OCI-LY7 (cell line): Measurements from ENCODE around the gene ALDH3A1. TPM values are rescaled to one million over a fixed set of nuclear protein-coding genes. Genes with fewer than 3 reads are reported as not detected.

Experiments used
- BruUV-seq: library from RNA; stranded (reverse); fragments of 400-500 nt; replicated peaks from 2 replicates; lab custom pipeline; 2021; lab: Mats Ljungman, UMichigan
- CTCF ChIA-PET: fragments of 300-600 bp; sonication (Branson Sonifier 250); formaldehyde crosslinking; loops from one replicate; lab custom pipeline; 2022; ENCODE audit warnings: antibody characterized with exemption; ENCODE audit not compliant: unreplicated experiment; lab: Charles Lee
- POLR2A ChIA-PET: fragments of 300-600 bp; sonication (Branson Sonifier 250); formaldehyde crosslinking; loops from one replicate; lab custom pipeline; 2022; ENCODE audit warnings: antibody characterized with exemption; lab: Charles Lee
- DNase-seq: peaks from one replicate; pipeline ENCODE4 v3.0.0-alpha.2; 2015; ENCODE audit warnings: low spot score
- H2AFZ ChIP-seq: fragments of 200-600 bp; sonication (generic), shearing (Covaris generic); 2 replicates; pipeline ENCODE4 v1.6.1; 2014; ENCODE audit warnings: mild to moderate bottlenecking, antibody characterized with exemption, low read length, moderate library complexity
- H3K27ac ChIP-seq: fragments of 200-600 bp; sonication (generic); 2 replicates; pipeline ENCODE4 v1.5.1; 2014; ENCODE audit warnings: mixed run types, low read depth, mild to moderate bottlenecking, moderate library complexity, low read length, inconsistent platforms; ENCODE audit not compliant: poor library complexity, severe bottlenecking
- H3K36me3 ChIP-seq: fragments of 200-600 bp; sonication (generic); 2 replicates; pipeline ENCODE4 v1.6.1; 2014; ENCODE audit warnings: mild to moderate bottlenecking, antibody characterized with exemption, low read length, moderate library complexity, mixed read lengths; ENCODE audit not compliant: insufficient read depth
- H3K4me1 ChIP-seq: fragments of 200-600 bp; sonication (generic); 2 replicates; pipeline ENCODE4 v1.5.1; 2014; ENCODE audit warnings: mild to moderate bottlenecking, low read length; ENCODE audit not compliant: insufficient read depth, poor library complexity, severe bottlenecking
- H3K4me2 ChIP-seq: fragments of 200-600 bp; sonication (generic); 2 replicates; pipeline ENCODE4 v1.6.1; 2014; ENCODE audit warnings: mild to moderate bottlenecking, low read length
- H3K4me3 ChIP-seq: fragments of 200-600 bp; sonication (generic); 2 replicates; pipeline ENCODE4 v1.5.1; 2014; ENCODE audit warnings: mild to moderate bottlenecking, low read depth, low read length; ENCODE audit not compliant: poor library complexity, severe bottlenecking
- H3K79me2 ChIP-seq: fragments of 200-600 bp; sonication (generic); 2 replicates; pipeline ENCODE4 v1.6.1; 2016; ENCODE audit warnings: low read depth, mild to moderate bottlenecking, low read length, moderate library complexity, mixed read lengths; ENCODE audit not compliant: insufficient read depth
- H3K9me2 ChIP-seq: fragments of 200-600 bp; sonication (generic); 2 replicates; pipeline ENCODE4 v1.6.1; 2016; ENCODE audit warnings: mild to moderate bottlenecking, low read length, mixed read lengths; ENCODE audit not compliant: insufficient read depth
- H3K9me3 ChIP-seq: fragments of 200-600 bp; sonication (generic); 2 replicates; pipeline ENCODE4 v1.6.1; 2014; ENCODE audit warnings: mild to moderate bottlenecking, mixed run types, low read length, mixed read lengths
- H4K20me1 ChIP-seq: fragments of 200-600 bp; sonication (generic); 2 replicates; pipeline ENCODE4 v1.6.1; 2014; ENCODE audit warnings: mild to moderate bottlenecking, antibody characterized with exemption, low read length, moderate library complexity, mixed read lengths; ENCODE audit not compliant: insufficient read depth
- CTCF ChIP-seq: fragments of 200-600 bp; sonication (generic); conservative IDR thresholded peaks from 2 replicates; pipeline ENCODE4 v1.5.1; 2014; ENCODE audit warnings: mild to moderate bottlenecking, antibody characterized with exemption, low read length, moderate library complexity, mixed read lengths
- EZH2phosphoT487 ChIP-seq: fragments of 200-600 bp; sonication (generic); IDR thresholded peaks from 2 replicates; pipeline ENCODE4 v1.6.1; 2018; ENCODE audit warnings: low read depth, borderline replicate concordance, mild to moderate bottlenecking, mixed run types, antibody characterized with exemption, low read length, moderate library complexity, mixed read lengths
- intact Hi-C: fragments of 100-400 bp; cut with micrococcal nuclease; formaldehyde crosslinking; loops from one replicate; pipeline ENCODE4 v1.10.0; 2022; ENCODE audit not compliant: unreplicated experiment
- total RNA-seq, 2 experiments: library from RNA; depleted of rRNA in 1 of 2; stranded (reverse); fragments of >200 nt in 1 of 2; shearing (Covaris generic) in 1 of 2; gene quantifications; 2 replicates each; pipeline ENCODE4 v1.2.3, GENCODE V29; 2014 to 2022

ALDH3A1 gene
- total RNA-seq, 2 experiments from 2014 or later, result 0.16 TPM; not detected in 1

GRCh38 chr17:19744922-19745757 lies 3.0 kb downstream of the ALDH3A1 start:
- peak overlapping the region; percentile 36; the same call in 1 of the 2 replicates for H3K4me2 ChIP-seq
- TF ChIP-seq EZH2phosphoT487, result no peak
- TF ChIP-seq CTCF, result peak; percentile 61
- H3K9me2 ChIP-seq, result no peaks in the 10 kb centered on the region
- H2AFZ ChIP-seq, result 0 out of 2 replicates have a peak overlapping the region, but pooled peaks have one; percentile 37
- no peaks in the 10 kb centered on the region for H3K79me2 ChIP-seq
- H3K4me1 ChIP-seq, result no peaks in the 10 kb centered on the region
- ChIA-PET POLR2A (no interaction called here), CTCF (interaction anchor here (0.6 kb wide), 1 partner anchor 1433 kb away, joined by 3 read pairs; no protein-coding TSS in a partner anchor)
- H3K36me3 ChIP-seq, result no peaks in the 10 kb centered on the region
- peak; percentile 73 for DNase-seq
- H3K9me3 ChIP-seq, result no peaks in the 10 kb centered on the region
- intact Hi-C loops, result no loop called here
- H4K20me1 ChIP-seq, result no peaks in the 10 kb centered on the region
- BruUV-seq, result no TSS peak
- peak overlapping the region; percentile 58 for H3K4me3 ChIP-seq
- H3K27ac ChIP-seq, result no peak overlapping the region

GRCh38 chr17:19744492-19744891 lies 3.6 kb downstream of the ALDH3A1 start:
- no peaks in the 10 kb centered on the region for H3K9me3 ChIP-seq
- ChIA-PET POLR2A (interaction anchor here (1.1 kb wide), 1 partner anchor 17 kb away, joined by 3 read pairs; no protein-coding TSS in a partner anchor), CTCF (interaction anchor here (0.6 kb wide), 1 partner anchor 1433 kb away, joined by 3 read pairs; no protein-coding TSS in a partner anchor)
- H3K4me1 ChIP-seq, result no peaks in the 10 kb centered on the region
- H3K4me3 ChIP-seq, result peak overlapping the region; percentile 58
- intact Hi-C loops, result no loop called here
- peak overlapping the region; percentile 36; the same call in 1 of the 2 replicates for H3K4me2 ChIP-seq
- no peak for DNase-seq
- H3K9me2 ChIP-seq, result no peaks in the 10 kb centered on the region
- BruUV-seq, result no TSS peak
- H3K27ac ChIP-seq, result no peak overlapping the region
- TF ChIP-seq EZH2phosphoT487, result no peak
- no peak for TF ChIP-seq CTCF
- no peaks in the 10 kb centered on the region for H3K79me2 ChIP-seq
- no peaks in the 10 kb centered on the region for H3K36me3 ChIP-seq
- 0 out of 2 replicates have a peak overlapping the region, but pooled peaks have one; percentile 37 for H2AFZ ChIP-seq
- H4K20me1 ChIP-seq, result no peaks in the 10 kb centered on the region
